Activated CD4-positive, alpha-beta T cell treated with anti-CD3 and anti-CD28 coated beads for 4 hours (primary cell): ENCODE data around the gene UIMC1.

Source experiments
- DNase-seq, 2 donors: peaks; one replicate each; pipeline ENCODE4 v3.0.0-alpha.2; 2020

UIMC1 gene

DNA sequence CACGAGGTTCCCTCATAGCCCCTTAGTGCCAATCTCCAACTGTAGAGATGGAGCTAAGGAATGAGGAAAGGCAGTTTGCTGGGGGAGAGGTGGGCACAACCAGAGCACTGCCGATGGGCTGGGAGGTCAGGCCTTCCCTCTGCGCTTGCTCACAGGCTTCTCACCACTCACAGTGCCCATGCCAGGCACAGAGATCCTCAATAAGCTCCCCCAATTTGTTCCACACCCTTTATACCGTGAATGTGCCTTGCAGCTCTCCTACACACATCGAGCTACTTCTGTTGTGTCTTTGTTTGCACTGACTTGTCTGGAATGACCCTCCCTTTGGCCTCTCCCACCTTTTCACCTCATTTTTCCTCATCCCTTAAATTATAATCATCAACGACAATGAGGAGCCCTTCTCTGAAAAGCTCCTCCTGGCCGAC is 105.8 kb downstream of the UIMC1 start:
- no peak for DNase-seq

GRCh38 chr5:176899946-176900779 is 106.4 kb downstream of the UIMC1 start:
- no peak for DNase-seq

GRCh38 chr5:176899296-176899891 is 107.2 kb downstream of the UIMC1 start, which contains the start of gene HK3:
Gene HK3, minus strand, starts transcription at chr5:176899346. Its CDS starts 3,187 bp downstream, at chr5:176896159.
- DNase-seq: no peak

GRCh38 chr5:176897263-176897662 is 109.3 kb downstream of the UIMC1 start:
- no peak for DNase-seq

GRCh38 chr5:176895831-176896230 is 110.7 kb downstream of the UIMC1 start:
- no peak for DNase-seq

DNA sequence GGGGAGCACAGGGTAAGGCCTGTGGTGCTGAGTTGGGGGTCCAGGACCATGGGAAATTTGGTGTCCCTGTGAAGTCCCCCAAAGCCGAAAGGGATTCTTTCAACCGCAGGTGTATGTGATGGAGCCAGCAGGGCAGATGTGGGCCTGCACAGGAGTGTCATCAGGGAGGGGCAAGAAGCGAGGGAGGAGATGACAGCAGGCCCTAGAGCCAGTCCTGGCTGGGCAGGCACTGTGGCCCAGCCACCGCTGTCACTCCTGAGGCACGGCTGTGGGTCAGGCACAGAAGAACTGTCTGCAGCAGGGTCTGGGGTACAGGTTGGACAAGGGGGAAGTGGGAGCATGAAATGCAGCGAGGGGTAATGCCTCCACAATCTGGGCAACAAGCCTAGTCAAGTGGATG is 112.3 kb downstream of the UIMC1 start:
- no peak for DNase-seq

GRCh38 chr5:176892663-176893062 is 113.9 kb downstream of the UIMC1 start:
- DNase-seq: no peak

- no peak for DNase-seq
Measured at GRCh38 chr5:176891331-176891958, 115.1 kb downstream of the UIMC1 start.

DNA sequence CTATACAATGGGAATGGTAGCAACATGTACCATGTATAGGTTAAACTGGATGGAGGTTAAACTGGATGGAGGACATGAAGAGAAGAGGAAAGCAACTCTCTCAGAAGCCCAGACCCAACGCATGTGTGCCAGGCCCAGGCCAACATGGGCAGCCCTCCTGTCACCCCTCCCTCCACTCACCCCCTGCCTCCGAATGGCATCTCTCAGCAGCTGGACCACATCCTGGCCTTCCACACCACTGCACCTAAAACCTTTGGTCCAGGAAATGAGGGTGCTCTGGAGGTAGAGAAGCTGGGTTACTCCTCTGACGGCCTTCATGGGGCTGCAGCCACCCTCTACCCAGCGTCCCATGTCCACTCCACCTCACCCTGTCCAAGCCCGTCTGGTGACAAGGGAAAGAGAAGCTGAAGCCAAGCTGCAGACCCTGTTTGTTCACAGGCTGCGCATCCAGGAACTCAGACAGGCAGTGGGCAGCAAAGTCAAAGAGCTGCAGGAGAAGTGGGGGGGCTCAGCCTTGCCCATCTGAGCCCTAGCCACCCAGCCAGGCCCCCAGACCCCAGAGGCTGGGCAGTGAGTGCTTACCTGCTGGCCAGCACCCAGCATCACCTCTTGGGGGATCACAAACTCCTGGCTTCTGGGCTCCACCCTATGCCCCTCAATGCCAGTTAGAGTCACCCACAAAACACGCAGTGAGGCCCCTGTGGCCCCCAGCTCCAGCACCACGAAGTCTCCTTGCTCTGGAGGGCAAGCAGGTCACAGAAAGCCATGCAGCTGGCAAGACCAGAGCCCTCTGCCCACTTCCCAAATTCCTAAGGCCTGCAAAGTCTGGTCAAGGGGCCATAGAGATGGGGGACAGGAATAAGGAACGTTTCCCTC is 115.9 kb downstream of the UIMC1 start:
- no peak for DNase-seq

GRCh38 chr5:176889321-176890280 is 117.0 kb downstream of the UIMC1 start:
- DNase-seq: no peak

DNA sequence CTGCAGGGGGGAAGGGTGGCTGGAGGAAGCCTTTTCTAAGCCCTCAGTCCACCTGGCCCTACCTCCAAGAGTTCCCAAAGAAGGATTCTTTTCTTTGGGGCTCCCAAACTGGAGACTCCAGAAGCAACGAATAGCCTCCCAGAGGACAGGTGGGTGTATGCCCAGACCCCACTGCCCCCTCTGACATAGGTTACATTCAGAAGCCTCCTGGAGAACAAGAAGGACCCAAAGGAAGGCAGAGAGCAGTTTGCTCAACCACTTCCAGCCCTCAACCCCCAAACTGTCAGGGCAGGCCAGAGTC is 117.8 kb downstream of the UIMC1 start:
- DNase-seq: no peak

DNA sequence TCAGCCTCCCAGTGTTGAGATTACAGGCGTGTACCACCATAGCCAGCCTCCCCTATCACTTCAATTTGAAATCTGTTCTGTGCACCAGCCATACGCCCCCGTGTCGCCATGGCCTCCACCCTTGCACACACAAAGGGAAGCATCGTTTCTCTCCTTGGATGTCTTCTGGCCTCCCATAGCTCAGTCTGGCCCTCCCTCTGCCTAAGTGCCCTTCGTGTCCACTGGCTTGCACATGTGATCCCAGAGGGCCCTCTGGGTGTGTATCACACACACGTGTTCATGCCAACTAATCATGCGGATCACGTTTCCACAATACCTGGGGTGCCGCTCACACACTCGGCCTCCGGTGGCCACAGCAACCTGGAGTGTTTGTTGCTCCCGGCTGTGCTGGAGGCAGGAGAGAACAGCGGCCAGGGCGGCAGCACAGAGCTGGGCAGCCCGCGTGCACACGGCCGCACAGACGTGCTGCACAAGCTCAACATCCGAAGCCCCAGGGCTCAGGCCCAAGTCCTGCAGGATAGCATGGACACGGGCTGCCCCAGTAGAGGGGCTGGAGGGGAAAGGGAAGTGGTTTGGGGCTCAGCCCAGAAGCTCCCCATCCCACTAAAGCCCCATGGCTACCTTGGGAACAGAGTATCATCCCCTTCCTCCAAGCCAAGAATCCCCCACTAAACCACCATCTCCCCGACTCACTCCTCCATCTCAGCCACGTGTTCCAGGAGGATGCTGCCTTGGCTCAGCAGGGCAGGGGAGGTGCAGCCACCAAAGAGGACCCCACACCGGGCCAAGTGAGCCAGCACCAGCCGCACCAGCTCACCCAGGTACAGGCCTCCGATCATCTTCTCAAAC is 118.3 kb downstream of the UIMC1 start:
- no peak for DNase-seq

GRCh38 chr5:176887252-176887849 is 119.2 kb downstream of the UIMC1 start:
- DNase-seq: no peak

DNA sequence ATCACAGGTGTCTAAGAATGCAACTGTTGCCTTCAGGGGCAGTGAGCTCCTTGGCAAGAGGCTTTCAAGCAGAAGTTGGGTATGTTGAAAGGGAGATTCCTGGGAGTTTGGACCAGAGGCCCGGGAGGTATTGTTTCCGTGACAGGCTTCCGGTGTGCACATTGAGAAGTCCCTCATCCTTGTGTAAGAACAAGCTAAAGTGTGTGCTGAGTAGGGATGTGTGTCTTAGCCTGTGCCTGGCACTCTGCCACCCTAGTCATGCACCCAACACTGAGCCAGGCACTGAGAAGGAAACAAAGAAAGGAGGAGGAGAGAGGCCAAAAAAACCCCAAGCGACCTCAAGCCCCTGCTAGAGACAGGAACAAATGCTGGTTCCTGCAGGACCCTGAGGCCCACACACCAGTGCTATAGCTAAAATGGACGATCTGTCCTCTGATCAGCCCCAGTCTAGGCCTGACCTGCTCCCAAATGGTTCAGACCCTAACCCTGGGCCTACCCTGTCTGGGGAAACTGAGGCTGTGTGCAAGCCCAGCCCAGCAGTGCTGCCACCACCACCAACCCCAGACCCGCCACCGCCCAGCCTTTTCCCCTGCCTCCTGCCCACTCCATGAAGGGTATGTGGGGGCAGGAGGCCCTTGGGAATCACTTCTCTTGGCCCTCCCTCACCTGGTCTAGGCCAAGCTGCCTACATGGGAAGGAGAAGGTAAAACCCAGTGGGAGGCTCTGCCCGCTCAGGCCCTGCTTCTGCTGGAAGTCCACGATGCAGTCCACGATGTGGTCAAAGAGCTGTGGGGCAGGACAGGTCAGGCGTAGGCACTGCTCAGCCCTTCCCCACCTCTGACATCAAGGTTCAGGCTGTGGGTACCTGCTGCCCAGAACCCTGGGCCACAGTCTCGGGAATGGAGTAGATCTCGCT is 120.0 kb downstream of the UIMC1 start:
- DNase-seq: no peak

DNA sequence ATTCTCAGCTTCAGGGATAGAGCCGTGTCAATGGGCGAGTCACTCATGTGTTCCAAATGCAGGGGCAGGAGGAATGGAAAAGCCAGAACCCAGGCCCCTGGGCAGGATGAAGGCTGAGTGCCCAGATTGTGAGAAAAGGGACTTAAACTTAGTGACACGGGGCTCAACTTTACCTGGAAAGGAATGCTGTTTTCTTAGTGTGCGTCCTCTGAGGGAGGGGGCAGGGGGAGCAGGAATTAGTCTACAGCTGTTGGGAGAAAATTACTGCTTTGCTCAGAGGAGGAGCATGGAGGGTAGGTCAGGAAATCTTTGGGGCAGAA is 122.0 kb downstream of the UIMC1 start:
- DNase-seq: no peak

DNA sequence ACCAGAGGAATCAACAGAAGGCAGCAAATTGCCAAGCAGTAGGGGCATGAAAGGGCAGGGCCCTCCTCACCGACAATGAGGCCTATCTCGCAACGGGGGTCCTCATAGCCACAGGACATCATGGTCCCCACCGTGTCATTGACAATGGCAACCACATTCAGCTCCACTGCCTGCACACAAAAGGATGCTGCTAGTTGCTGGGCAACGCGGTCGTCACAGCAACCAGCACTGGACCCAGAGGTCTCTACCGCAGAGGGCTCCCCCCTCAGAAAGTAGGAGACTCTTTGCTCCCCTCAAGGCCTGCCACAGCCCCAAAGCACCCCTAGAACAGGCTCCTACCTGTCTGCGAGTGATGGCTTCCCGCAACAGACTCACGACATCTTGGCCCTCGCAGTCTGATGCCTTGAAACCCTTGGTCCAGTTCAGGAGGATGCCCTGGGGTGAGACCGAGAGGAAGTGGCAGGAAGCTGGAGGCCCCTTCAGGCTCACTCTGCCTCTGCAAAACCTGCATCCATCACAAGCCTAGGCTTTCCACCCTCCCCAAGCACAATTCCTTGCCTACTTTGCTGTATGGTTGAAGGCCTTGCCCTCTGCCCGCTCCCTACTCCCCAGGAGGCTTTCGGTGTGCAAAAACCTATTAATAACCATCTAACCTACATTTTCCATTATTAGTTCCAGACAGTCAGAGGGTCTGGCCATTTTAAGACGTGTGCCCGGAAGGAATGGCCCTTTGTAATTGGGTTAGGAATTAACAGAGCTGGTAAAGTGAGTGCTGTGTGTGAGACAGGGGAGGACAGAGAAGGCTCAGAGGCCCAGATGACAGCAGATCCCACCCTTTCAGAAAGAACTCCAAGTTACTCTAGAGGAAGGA is 122.6 kb downstream of the UIMC1 start:
- DNase-seq: no peak

DNA sequence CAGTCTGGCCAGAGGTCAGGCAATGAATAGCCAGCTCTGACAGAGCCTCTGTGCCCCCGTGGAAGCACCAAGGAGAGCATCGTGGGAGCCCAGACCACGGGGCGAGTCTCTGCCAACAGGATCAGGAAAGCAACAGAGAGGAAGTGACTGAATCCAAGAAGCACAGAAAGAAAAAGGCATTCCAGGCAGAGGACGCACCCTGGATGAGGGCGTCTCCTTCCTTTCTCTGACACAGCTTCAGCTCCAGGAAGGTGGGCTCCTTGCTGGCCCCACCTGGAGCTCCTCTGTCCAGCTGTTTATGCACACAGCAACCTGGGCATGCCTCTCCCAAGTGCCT is 124.0 kb downstream of the UIMC1 start:
- no peak for DNase-seq

GRCh38 chr5:176881816-176882566 is 124.6 kb downstream of the UIMC1 start:
- DNase-seq: no peak
